NT2/D1 (cell line): ENCODE results near the gene OR2AG2.
"Not testable (repeated sequence)": the region's sequence is repeated elsewhere in the genome, so short reads cannot be mapped to it uniquely, and the experiment has no call there.

Experiments
- DNase-seq: peaks from one replicate; pipeline ENCODE4 v3.0.0-alpha.2; 2011; ENCODE audit warnings: low read depth, low spot score
- H3K27me3 ChIP-seq: 2 replicates; pipeline ENCODE4 v1.6.0; 2011; ENCODE audit warnings: mild to moderate bottlenecking; ENCODE audit not compliant: insufficient read length, insufficient read depth
- H3K36me3 ChIP-seq: 2 replicates; pipeline ENCODE4 v1.6.1; 2011; ENCODE audit warnings: mild to moderate bottlenecking, low read length, mixed read lengths; ENCODE audit not compliant: insufficient read depth, insufficient read length
- H3K4me1 ChIP-seq: 2 replicates; pipeline ENCODE4 v1.5.1; 2011; ENCODE audit not compliant: insufficient read depth, insufficient read length
- H3K4me3 ChIP-seq: 2 replicates; pipeline ENCODE4 v1.5.1; 2011; ENCODE audit warnings: low read depth; ENCODE audit not compliant: insufficient read length
- H3K9ac ChIP-seq: 2 replicates; pipeline ENCODE4 v1.6.0; 2011; ENCODE audit warnings: low read depth; ENCODE audit not compliant: insufficient read length
- H3K9me3 ChIP-seq: 2 replicates; pipeline ENCODE4 v1.5.1; 2011; ENCODE audit warnings: mild to moderate bottlenecking, low read length; ENCODE audit not compliant: insufficient read depth
- SUZ12 ChIP-seq: IDR thresholded peaks from 2 replicates; pipeline ENCODE4 v1.6.1; 2011; ENCODE audit not compliant: insufficient read length, insufficient read depth; ENCODE audit errors: extremely low read depth
- YY1 ChIP-seq: IDR thresholded peaks from 2 replicates; pipeline ENCODE4 v1.6.1; 2011; ENCODE audit not compliant: insufficient read length, insufficient read depth
- ZNF274 ChIP-seq: IDR thresholded peaks from 2 replicates; pipeline ENCODE4 v1.6.1; 2011; ENCODE audit warnings: mild to moderate bottlenecking, low read depth, low read length

OR2AG2 gene, protein sequence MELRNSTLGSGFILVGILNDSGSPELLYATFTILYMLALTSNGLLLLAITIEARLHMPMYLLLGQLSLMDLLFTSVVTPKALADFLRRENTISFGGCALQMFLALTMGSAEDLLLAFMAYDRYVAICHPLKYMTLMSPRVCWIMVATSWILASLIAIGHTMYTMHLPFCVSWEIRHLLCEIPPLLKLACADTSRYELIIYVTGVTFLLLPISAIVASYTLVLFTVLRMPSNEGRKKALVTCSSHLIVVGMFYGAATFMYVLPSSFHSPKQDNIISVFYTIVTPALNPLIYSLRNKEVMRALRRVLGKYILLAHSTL

DNA sequence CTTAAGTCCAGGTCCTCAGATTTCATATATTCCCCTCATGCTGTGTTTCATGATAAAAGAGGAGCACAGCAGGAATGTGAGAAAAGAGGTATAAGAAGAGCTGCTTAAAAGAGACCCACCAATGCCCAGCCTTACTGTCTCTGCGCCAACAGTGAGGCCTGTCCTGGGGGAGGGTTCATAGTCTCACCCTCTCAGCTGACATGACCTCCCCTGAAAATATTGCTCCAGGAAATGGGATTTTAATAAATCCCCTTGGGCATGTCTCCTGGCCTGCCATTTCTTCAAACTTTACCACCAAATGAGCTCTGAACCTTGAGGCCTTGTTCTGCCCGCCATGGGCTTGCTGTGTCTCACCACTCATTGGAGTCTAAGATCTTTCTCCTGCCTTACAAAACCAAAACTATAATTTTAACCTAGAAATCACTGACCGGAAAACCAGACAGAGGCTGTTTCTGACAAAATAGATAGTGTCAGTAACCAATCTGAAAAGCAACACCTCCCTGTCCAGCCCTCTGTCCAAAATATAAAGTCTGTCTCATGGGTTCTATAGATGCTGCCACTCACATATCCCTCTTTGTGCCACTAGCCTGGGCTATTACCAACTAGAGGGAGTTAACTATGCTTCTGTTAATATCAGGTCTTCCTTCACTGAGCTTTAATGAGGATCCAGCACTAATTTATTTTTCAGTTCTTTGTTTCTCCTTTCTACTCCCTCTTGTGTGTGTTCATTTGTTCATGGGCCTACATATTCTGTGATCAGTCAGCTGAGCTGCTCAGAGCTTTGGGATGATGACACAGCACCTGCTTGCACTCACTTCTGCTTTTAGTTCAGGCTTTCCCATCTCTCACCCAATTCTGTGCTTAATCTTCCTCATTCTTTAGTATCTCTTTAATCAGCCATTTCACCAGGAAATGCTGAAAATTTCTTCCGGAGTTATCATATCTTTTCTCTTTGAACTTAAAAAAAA lies at the start of gene OR2AG2:
TSS of gene OR2AG2 (minus strand) at position 51 of the 968 bp plus-strand sequence. CDS start 3,019 bp downstream, outside the sequence.
- DNase-seq: no peak
- no peak within 1 kb of the TSS for H3K9ac ChIP-seq
- H3K27me3 ChIP-seq: no peaks in the 10 kb centered on the region
- no peak for TF ChIP-seq SUZ12
- no peak for TF ChIP-seq YY1
- no peak for TF ChIP-seq ZNF274
- no peaks in the 10 kb centered on the region for H3K9me3 ChIP-seq
- H3K36me3 ChIP-seq: no peaks in the 10 kb centered on the region
- no peaks in the 10 kb centered on the region for H3K4me1 ChIP-seq
- H3K4me3 ChIP-seq: no peak within 1 kb of the TSS

GRCh38 chr11:6818967-6819366 lies 47.2 kb upstream of the OR2AG2 start:
- Histone ChIP-seq H3K4me3 (no peak overlapping the region), H3K9ac (no peak overlapping the region), H3K4me1 (no peaks in the 10 kb centered on the region), H3K27me3 (no peaks in the 10 kb centered on the region), H3K36me3 (no peaks in the 10 kb centered on the region), H3K9me3 (peaks cover 16% of the 10 kb centered on the region; the same call in 1 of the 2 replicates)
- TF ChIP-seq ZNF274: no peak
- TF ChIP-seq YY1: no peak
- no peak for TF ChIP-seq SUZ12
- DNase-seq: no peak

DNA sequence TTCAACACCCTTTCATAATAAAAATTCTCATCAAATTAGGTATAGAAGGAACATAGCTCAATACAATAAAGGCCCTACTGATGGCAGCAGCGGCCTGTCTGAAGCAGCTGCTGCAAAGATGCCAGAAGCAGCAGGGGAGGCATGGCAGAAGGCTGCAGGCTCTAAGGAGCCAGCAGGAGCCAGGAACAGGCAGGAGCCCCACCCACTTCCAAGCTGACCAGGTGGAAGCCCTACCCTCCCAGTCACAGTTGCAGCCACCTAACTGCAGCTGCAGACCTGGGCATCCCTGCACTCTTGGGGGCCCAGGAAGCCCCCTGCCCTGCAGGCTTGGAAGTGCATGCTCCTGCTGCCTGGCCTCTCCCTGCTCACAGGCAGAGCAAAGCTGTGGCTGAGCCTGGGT lies 45.9 kb upstream of the OR2AG2 start:
- no peak for TF ChIP-seq ZNF274
- TF ChIP-seq YY1: no peak
- no peak for TF ChIP-seq SUZ12
- peak; percentile 32 for DNase-seq
- Histone ChIP-seq H3K9ac (no peak overlapping the region), H3K4me1 (no peaks in the 10 kb centered on the region), H3K27me3 (no peaks in the 10 kb centered on the region), H3K36me3 (no peaks in the 10 kb centered on the region), H3K9me3 (peaks cover 16% of the 10 kb centered on the region; the same call in 1 of the 2 replicates), H3K4me3 (no peak overlapping the region)

DNA sequence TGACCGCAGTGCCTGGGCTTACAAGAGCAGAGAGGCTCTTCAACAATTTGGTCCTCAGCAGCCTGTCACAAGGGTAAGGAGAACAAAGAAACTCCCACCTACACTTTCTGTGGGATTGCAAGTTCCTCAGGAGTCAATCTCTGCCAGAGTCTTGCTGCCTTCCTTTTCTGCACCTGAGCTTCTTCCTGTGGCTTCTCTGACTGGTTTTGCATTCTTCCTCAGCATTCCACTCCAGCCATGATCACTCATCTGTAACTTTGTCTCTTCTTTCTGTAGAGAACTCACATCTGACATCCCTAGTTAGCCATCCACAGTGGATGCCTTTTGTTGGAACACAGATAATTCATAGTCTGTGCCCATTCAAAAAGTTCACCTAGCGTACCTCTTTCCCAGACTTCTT lies 41.9 kb upstream of the OR2AG2 start:
- Histone ChIP-seq H3K36me3 (no peaks in the 10 kb centered on the region), H3K27me3 (no peaks in the 10 kb centered on the region), H3K9me3 (peaks cover 9% of the 10 kb centered on the region; the same call in 1 of the 2 replicates), H3K4me3 (no peak overlapping the region), H3K4me1 (no peaks in the 10 kb centered on the region), H3K9ac (no peak overlapping the region)
- TF ChIP-seq ZNF274 (no peak), YY1 (no peak), SUZ12 (no peak)
- no peak for DNase-seq

GRCh38 chr11:6812390-6813005 lies 40.7 kb upstream of the OR2AG2 start:
- DNase-seq: peak; percentile 44
- Histone ChIP-seq H3K36me3 (no peaks in the 10 kb centered on the region), H3K9me3 (no peaks in the 10 kb centered on the region), H3K27me3 (no peaks in the 10 kb centered on the region), H3K9ac (no peak overlapping the region), H3K4me3 (no peak overlapping the region), H3K4me1 (no peaks in the 10 kb centered on the region)
- TF ChIP-seq SUZ12: no peak
- no peak for TF ChIP-seq YY1
- no peak for TF ChIP-seq ZNF274

- not testable (repeated sequence) for H3K27me3 ChIP-seq, H3K4me1 ChIP-seq, H3K36me3 ChIP-seq, H3K4me3 ChIP-seq, H3K9ac ChIP-seq
- peaks cover 33% of the 10 kb centered on the region for H3K9me3 ChIP-seq
- DNase-seq: peak; percentile 73
Observed at GRCh38 chr11:6801075-6801474, 29.3 kb upstream of the OR2AG2 start.

- no peaks in the 10 kb centered on the region for H3K27me3 ChIP-seq
- no peak within 1 kb of the TSS for H3K9ac ChIP-seq
- no peak for DNase-seq
- TF ChIP-seq SUZ12 (no peak), YY1 (no peak), ZNF274 (no peak)
- H3K36me3 ChIP-seq: no peaks in the 10 kb centered on the region
- peaks cover 3% of the 10 kb centered on the region for H3K4me1 ChIP-seq
- H3K9me3 ChIP-seq: peaks cover 27% of the 10 kb centered on the region
- no peak within 1 kb of the TSS for H3K4me3 ChIP-seq
Observed at GRCh38 chr11:6799402-6799801, 27.6 kb upstream of the OR2AG2 start, which contains the start of gene OR6A2. OR6A2 (minus strand) TSS chr11:6799689; CDS start chr11:6795708, 3,981 bp downstream.
